HG03066 (cell line): ENCODE measurements around the gene OTOR.
A peak's percentile ranks its signal among the peaks of the same experiment; 100 is the strongest.

Experiments
- ATAC-seq: cut with Tn5 transposase; IDR thresholded peaks from one replicate; pipeline ENCODE4 v1.9.1; 2021; ENCODE audit warnings: low read depth; ENCODE audit not compliant: unreplicated experiment

The OTOR gene

GRCh38 chr20:16748308-16748900, at the start of gene OTOR:
OTOR (plus strand) TSS chr20:16748358; CDS start chr20:16748402, 44 bp downstream.
- no peak for ATAC-seq

GRCh38 chr20:16699293-16699692, 48.9 kb upstream of the OTOR start:
- ATAC-seq, result no peak

GRCh38 chr20:16701296-16701695, 46.9 kb upstream of the OTOR start:
- no peak for ATAC-seq

- ATAC-seq, result no peak
Observed at GRCh38 chr20:16703570-16703969, 44.6 kb upstream of the OTOR start.

GRCh38 chr20:16707674-16708073, 40.5 kb upstream of the OTOR start:
- no peak for ATAC-seq

GRCh38 chr20:16708602-16709001, 39.6 kb upstream of the OTOR start:
- ATAC-seq, result no peak

GRCh38 chr20:16709017-16709416, 39.1 kb upstream of the OTOR start:
- ATAC-seq, result peak; percentile 91

- ATAC-seq, result no peak
Observed at GRCh38 chr20:16710781-16711180, 37.4 kb upstream of the OTOR start.

- ATAC-seq, result no peak
Observed at GRCh38 chr20:16711661-16712258, 36.4 kb upstream of the OTOR start.

- no peak for ATAC-seq
Observed at GRCh38 chr20:16712511-16712947, 35.6 kb upstream of the OTOR start.

- ATAC-seq, result no peak
Observed at GRCh38 chr20:16713066-16713465, 35.1 kb upstream of the OTOR start.

GRCh38 chr20:16714242-16714641, 33.9 kb upstream of the OTOR start:
- no peak for ATAC-seq

GRCh38 chr20:16714751-16715150, 33.4 kb upstream of the OTOR start:
- no peak for ATAC-seq

GRCh38 chr20:16719421-16719820, 28.7 kb upstream of the OTOR start:
- ATAC-seq, result no peak

- ATAC-seq, result no peak
Observed at GRCh38 chr20:16729080-16729479, 19.1 kb upstream of the OTOR start.

GRCh38 chr20:16729565-16730460, 18.3 kb upstream of the OTOR start, which contains the start of gene SNRPB2:
SNRPB2 (plus strand) TSS chr20:16730026; CDS start chr20:16731703, 1,677 bp downstream.
- peak; percentile 99 for ATAC-seq

- ATAC-seq, result no peak
Observed at GRCh38 chr20:16732506-16733152, 15.5 kb upstream of the OTOR start.

- ATAC-seq, result no peak
Observed at GRCh38 chr20:16740365-16741072, 7.6 kb upstream of the OTOR start.

- ATAC-seq, result no peak
Observed at GRCh38 chr20:16744178-16744807, 3.9 kb upstream of the OTOR start.

- ATAC-seq, result no peak
Observed at GRCh38 chr20:16745204-16745603, 3.0 kb upstream of the OTOR start.
